ENCODE results near the gene FAM118B.
"Not testable (repeated sequence)": the region's sequence is repeated elsewhere in the genome, so short reads cannot be mapped to it uniquely, and the experiment has no call there.

FAM118B gene

DNA sequence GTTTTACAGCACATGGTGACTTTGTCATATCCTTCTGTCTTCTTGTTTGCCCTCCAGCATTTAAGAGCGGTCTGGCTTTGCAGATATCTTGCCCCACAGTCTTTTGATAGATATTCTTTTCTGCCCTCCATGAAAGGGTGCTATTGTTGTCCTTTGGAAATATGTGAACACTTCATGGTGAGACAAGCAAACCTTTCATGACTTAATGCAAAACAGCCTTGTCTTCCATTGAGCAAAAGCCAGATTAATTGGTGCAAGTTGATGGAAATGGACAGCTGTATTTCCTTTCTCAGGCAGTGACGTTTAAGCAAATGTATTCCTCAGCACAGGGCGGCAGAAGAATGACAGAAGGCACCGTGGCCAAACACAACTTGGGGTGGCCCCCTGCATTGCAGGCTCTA is 96.7 kb downstream of the FAM118B start:
- in situ Hi-C loops (cut with HindIII; ENCODE audit: low sequenced_read_pairs): no loop called here

- in situ Hi-C loops (cut with HindIII; ENCODE audit: low sequenced_read_pairs): not testable (repeated sequence)
These were observed 97.2 kb downstream of the FAM118B start for GRCh38 chr11:126308771-126309170.

- in situ Hi-C loops (cut with HindIII; ENCODE audit: low sequenced_read_pairs): no loop called here
These were observed 98.8 kb downstream of the FAM118B start for GRCh38 chr11:126310200-126310991.

DNA sequence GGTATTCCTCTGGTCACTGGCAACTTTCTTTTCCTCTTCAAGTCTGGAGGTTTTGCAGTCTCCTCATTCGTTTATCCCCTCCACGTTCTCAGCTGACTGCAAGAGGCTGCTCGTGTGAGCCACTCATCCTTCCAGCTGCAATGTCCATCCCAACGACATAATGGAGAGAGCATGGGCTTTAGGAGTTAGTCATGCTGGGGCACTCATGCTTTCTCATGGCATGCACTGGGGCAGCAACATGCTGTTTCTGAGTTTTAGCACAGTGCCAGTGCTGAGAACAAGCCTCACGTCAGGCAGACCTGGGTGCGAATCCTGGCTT is 99.4 kb downstream of the FAM118B start:
- in situ Hi-C loops (cut with HindIII; ENCODE audit: low sequenced_read_pairs): no loop called here

- in situ Hi-C loops (cut with HindIII; ENCODE audit: low sequenced_read_pairs): no loop called here
These were observed 100.1 kb downstream of the FAM118B start for GRCh38 chr11:126311401-126312291.

Measured in DLD1 (cell line).